Dermis blood vessel endothelial cell (primary cell): ENCODE results near the gene TMTC2. TPM values are rescaled to one million over a fixed set of nuclear protein-coding genes. Genes with fewer than 3 reads are reported as not detected.

ENCODE experiments used
- DNase-seq: peaks from one replicate; pipeline ENCODE4 v3.0.0; 2010
- total RNA-seq: library from RNA; depleted of rRNA; stranded (reverse); fragments of >200 nt; gene quantifications from 2 replicates; pipeline ENCODE4 v1.2.3, GENCODE V29; 2014

TMTC2 gene
- total RNA-seq, 1 donor from 2014 or later, result 17.9 TPM

GRCh38 chr12:83018088-83018487 is 331.4 kb downstream of the TMTC2 start:
- DNase-seq, result no peak

GRCh38 chr12:83027021-83027723 is 340.5 kb downstream of the TMTC2 start:
- DNase-seq, result no peak

- no peak for DNase-seq
Measured at GRCh38 chr12:83031196-83031595, 344.5 kb downstream of the TMTC2 start.

GRCh38 chr12:83036847-83037246 is 350.1 kb downstream of the TMTC2 start:
- no peak for DNase-seq

GRCh38 chr12:83039413-83039812 is 352.7 kb downstream of the TMTC2 start:
- DNase-seq, result no peak

- DNase-seq, result no peak
Measured at GRCh38 chr12:83040339-83040738, 353.6 kb downstream of the TMTC2 start.

- no peak for DNase-seq
Measured at GRCh38 chr12:83040991-83041390, 354.3 kb downstream of the TMTC2 start.

- DNase-seq, result no peak
Measured at GRCh38 chr12:83042441-83043200, 355.9 kb downstream of the TMTC2 start.

GRCh38 chr12:83044736-83045135 is 358.0 kb downstream of the TMTC2 start:
- no peak for DNase-seq

- no peak for DNase-seq
Measured at GRCh38 chr12:83046019-83046418, 359.3 kb downstream of the TMTC2 start.

GRCh38 chr12:83049306-83049705 is 362.6 kb downstream of the TMTC2 start:
- no peak for DNase-seq

GRCh38 chr12:83052890-83053541 is 366.3 kb downstream of the TMTC2 start:
- no peak for DNase-seq

- DNase-seq, result no peak
Measured at GRCh38 chr12:83057436-83057835, 370.7 kb downstream of the TMTC2 start.

- no peak for DNase-seq
Measured at GRCh38 chr12:83059107-83059506, 372.4 kb downstream of the TMTC2 start.

GRCh38 chr12:83065562-83065961 is 378.9 kb downstream of the TMTC2 start:
- no peak for DNase-seq

- DNase-seq, result no peak
Measured at GRCh38 chr12:83067981-83068380, 381.3 kb downstream of the TMTC2 start.

- DNase-seq, result no peak
Measured at GRCh38 chr12:83074358-83074894, 387.7 kb downstream of the TMTC2 start.

GRCh38 chr12:83075471-83075870 is 388.8 kb downstream of the TMTC2 start:
- no peak for DNase-seq

- no peak for DNase-seq
Measured at GRCh38 chr12:83077041-83077440, 390.3 kb downstream of the TMTC2 start.

GRCh38 chr12:83082690-83083276 is 396.1 kb downstream of the TMTC2 start:
- DNase-seq, result no peak

GRCh38 chr12:83083616-83084015 is 396.9 kb downstream of the TMTC2 start:
- DNase-seq, result no peak

- DNase-seq, result no peak
Measured at GRCh38 chr12:83084516-83085234, 398.0 kb downstream of the TMTC2 start.
